GM21381 (cell line): ENCODE measurements around the gene IL36B.

Experiments
- ATAC-seq: cut with Tn5 transposase; IDR thresholded peaks from one replicate; pipeline ENCODE4 v1.9.1; 2021; ENCODE audit warnings: mild to moderate bottlenecking, moderate library complexity; ENCODE audit not compliant: unreplicated experiment

The IL36B gene

GRCh38 chr2:113012436-113013335 is 40.0 kb downstream of the IL36B start:
- no peak for ATAC-seq

DNA sequence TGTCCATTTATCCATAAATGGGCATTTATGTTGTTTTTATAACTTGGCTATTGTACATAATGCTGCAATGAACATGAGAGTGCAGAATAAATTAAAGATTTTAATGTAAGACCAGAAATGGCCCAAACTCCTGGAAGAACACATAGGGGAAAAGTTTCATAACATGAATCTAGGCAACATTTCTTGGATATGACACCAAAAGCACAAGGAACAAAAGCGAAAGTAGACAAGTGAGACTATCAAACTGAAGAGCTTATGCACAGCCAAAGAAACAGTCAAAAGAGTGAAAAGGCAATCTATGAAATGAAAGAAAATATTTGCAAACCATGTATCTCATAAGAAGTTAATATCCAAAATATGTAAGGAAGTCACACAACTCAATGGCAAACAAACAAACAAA is 41.6 kb downstream of the IL36B start:
- no peak for ATAC-seq

GRCh38 chr2:113010088-113010487 is 42.6 kb downstream of the IL36B start:
- ATAC-seq = no peak

DNA sequence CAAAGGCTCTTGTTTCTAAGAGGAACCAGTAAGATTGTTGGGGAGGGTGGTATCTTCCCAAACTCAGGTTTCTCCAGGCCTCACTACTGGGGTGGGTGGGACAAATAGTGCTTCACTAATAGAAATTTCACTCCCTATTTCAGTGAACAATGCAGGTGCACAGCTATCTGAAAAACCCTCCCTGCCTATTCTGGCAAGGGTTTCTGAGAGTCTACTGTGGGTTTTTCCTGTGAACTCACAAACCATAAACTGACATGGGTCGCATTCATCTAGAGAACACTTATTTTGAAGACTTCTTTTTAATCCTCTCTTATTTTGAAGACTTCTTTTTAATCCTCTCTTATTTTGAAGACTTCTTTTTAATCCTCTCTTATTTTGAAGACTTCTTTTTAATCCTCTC is 43.0 kb downstream of the IL36B start:
- no peak for ATAC-seq

- ATAC-seq = no peak
Measured at GRCh38 chr2:113007250-113007649, 45.4 kb downstream of the IL36B start.

- no peak for ATAC-seq
Measured at GRCh38 chr2:113005030-113005509, 47.6 kb downstream of the IL36B start, which contains the start of gene IL36A. IL36A (plus strand) TSS chr2:113005459; CDS start chr2:113005872, 413 bp downstream.

- ATAC-seq = no peak
Measured at GRCh38 chr2:113002677-113003076, 50.0 kb downstream of the IL36B start.

DNA sequence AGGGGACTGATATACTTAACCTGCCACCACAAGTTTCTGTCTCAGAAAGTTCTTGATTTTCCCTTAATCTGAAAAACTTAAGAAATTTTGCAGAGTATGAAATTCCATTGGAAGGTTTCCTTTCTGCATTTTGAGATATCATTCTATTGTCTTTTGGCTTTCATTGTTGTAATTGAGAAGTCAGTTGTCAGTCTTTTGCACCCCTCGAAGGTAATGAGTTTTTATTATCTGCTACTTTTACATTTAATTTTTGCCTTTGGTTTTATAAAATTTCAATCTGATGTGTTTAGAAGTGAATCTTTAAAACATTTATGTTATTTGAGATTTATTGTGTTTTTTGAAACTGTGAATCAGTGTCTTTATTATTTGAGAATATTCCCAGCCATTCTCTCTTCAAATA is 52.2 kb downstream of the IL36B start:
- ATAC-seq = no peak

GRCh38 chr2:112997151-112997550 is 55.5 kb downstream of the IL36B start:
- no peak for ATAC-seq

- ATAC-seq = no peak
Measured at GRCh38 chr2:112996635-112997034, 56.0 kb downstream of the IL36B start.

DNA sequence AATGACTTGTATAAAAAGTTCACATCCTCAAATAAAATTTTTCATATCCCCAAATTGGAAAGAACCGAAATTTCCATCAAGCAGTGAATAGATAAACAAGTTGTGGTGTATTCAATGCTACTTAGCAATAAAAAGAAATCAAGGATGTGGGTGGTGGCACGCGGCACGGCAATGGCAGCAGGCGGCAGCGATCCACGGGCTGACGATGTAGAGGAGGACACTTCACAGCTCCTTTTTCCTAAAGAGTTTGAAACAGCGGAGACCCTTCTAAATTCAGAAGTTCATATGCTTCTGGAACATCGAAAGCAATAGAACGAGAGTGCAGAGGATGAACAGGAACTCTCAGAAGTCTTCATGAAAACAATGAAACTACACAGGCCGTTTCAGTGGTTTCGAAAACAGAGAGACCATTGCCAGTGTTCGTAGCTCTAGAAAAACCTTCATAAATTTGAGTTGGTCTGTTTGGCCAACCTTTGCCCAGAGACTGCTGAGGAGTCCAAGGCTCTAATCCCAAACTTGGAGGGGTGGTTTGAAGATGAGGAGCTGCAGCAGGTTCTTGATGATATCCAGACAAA is 57.2 kb downstream of the IL36B start:
- ATAC-seq = no peak

GRCh38 chr2:112994648-112995047 is 58.0 kb downstream of the IL36B start:
- ATAC-seq = no peak

- ATAC-seq = no peak
Measured at GRCh38 chr2:112993831-112994230, 58.8 kb downstream of the IL36B start.

DNA sequence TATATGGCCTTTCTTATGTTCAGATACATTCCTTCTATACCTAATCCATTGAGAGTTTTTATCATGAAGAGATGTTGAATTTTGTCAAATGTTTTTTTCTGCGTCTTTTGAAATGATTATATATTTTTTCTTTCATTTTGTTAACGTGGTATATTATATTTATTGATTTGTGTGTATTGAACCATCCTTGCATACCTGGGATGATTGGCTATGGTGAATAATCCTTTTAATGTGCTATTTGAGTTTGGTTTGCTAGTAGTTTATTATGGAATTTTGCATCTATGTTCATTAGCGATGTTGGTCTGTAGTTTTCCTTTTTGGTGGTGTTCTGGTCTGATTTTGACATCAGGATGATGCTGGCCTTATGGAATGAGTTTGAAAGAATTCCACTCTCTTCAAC is 63.1 kb downstream of the IL36B start:
- no peak for ATAC-seq

DNA sequence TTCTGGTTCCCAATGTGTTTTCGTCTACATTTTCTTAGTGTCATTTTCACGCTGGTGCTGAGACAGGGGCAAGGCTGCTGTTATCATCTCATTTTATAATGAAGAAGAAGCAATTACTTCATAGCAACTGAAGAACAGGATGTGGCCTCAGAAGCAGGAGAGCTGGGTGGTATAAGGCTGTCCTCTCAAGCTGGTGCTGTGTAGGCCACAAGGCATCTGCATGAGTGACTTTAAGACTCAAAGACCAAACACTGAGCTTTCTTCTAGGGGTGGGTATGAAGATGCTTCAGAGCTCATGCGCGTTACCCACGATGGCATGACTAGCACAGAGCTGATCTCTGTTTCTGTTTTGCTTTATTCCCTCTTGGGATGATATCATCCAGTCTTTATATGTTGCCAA is 67.6 kb downstream of the IL36B start:
- no peak for ATAC-seq

GRCh38 chr2:112980537-112980936 is 72.1 kb downstream of the IL36B start:
- no peak for ATAC-seq

- no peak for ATAC-seq
Measured at GRCh38 chr2:112979731-112980130, 72.9 kb downstream of the IL36B start.

DNA sequence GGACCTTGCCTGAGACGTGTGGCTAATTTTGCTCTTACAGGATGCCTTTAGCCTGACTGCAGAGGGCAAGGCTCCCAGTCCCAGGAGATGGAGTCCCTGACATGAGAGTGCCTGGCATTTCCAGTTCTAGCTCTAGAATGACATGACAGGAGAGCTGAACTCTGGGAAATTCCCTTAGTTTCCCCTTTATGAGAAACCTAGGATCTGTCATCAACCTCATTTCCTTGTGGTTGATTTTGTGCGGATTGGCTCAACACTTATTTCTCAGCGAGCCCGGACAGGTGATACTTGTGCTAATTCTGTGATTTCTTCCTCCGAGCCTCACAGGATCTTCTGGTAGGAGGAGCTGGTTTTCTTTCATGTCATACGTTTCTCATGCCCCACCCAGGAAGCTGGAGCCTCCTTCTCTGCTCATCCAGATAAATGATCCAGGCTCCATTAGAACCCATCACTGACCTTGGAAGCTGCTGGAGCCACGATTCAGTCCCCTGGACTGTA is 75.1 kb downstream of the IL36B start, which contains the start of gene IL36G:
TSS of gene IL36G (plus strand) at position 448 of the 498 bp plus-strand sequence. CDS start 633 bp downstream, outside the sequence.
- no peak for ATAC-seq
